Nephron progenitor cell (in vitro differentiated cells): ENCODE data around the gene BRD8.

Experiments
- DNase-seq: peaks from one replicate; pipeline ENCODE4 v3.0.0; 2021
- H3K27ac Mint-ChIP-seq: 2 replicates; pipeline ENCODE4 v1.8.0; 2021; ENCODE audit warnings: mild to moderate bottlenecking, moderate library complexity, mixed read lengths
- H3K27me3 Mint-ChIP-seq: 2 replicates; pipeline ENCODE4 v1.8.0; 2021; ENCODE audit warnings: mild to moderate bottlenecking, low read depth, mixed read lengths; ENCODE audit not compliant: poor library complexity
- H3K36me3 Mint-ChIP-seq: 2 replicates; pipeline ENCODE4 v1.8.0; 2021; ENCODE audit warnings: low read depth, mixed read lengths
- H3K4me1 Mint-ChIP-seq: 2 replicates; pipeline ENCODE4 v1.8.0; 2021; ENCODE audit warnings: mixed read lengths
- H3K4me3 Mint-ChIP-seq: 2 replicates; pipeline ENCODE4 v1.8.0; 2021; ENCODE audit warnings: mild to moderate bottlenecking, moderate library complexity, mixed read lengths
- H3K9me3 Mint-ChIP-seq: 2 replicates; pipeline ENCODE4 v1.8.0; 2021; ENCODE audit warnings: mild to moderate bottlenecking, moderate library complexity, mixed read lengths
- TF ChIP-seq, protein P1 (sequence below): fragments of 200-600 bp; sonication (generic); IDR thresholded peaks from 2 replicates; pipeline ENCODE4 v1.5.0; 2021; ENCODE audit warnings: antibody characterized with exemption

BRD8 gene

GRCh38 chr5:138111937-138112336 is 66.5 kb downstream of the BRD8 start:
- Mint-ChIP-seq H3K27ac (peak overlapping the region; percentile 57), H3K9me3 (peaks cover 9% of the 10 kb centered on the region), H3K4me3 (no peak overlapping the region), H3K36me3 (peaks cover 13% of the 10 kb centered on the region), H3K27me3 (no peaks in the 10 kb centered on the region), H3K4me1 (peaks cover 34% of the 10 kb centered on the region)
- TF ChIP-seq, protein P1, sequence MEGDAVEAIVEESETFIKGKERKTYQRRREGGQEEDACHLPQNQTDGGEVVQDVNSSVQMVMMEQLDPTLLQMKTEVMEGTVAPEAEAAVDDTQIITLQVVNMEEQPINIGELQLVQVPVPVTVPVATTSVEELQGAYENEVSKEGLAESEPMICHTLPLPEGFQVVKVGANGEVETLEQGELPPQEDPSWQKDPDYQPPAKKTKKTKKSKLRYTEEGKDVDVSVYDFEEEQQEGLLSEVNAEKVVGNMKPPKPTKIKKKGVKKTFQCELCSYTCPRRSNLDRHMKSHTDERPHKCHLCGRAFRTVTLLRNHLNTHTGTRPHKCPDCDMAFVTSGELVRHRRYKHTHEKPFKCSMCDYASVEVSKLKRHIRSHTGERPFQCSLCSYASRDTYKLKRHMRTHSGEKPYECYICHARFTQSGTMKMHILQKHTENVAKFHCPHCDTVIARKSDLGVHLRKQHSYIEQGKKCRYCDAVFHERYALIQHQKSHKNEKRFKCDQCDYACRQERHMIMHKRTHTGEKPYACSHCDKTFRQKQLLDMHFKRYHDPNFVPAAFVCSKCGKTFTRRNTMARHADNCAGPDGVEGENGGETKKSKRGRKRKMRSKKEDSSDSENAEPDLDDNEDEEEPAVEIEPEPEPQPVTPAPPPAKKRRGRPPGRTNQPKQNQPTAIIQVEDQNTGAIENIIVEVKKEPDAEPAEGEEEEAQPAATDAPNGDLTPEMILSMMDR, result no peak
- no peak for DNase-seq

- no peaks in the 10 kb centered on the region for H3K27me3 Mint-ChIP-seq
- no peak for DNase-seq
- peaks cover 2% of the 10 kb centered on the region for H3K9me3 Mint-ChIP-seq
- H3K4me1 Mint-ChIP-seq, result peaks cover 34% of the 10 kb centered on the region
- TF ChIP-seq, protein P1, result no peak
- peaks cover 5% of the 10 kb centered on the region for H3K36me3 Mint-ChIP-seq
- H3K27ac Mint-ChIP-seq, result peak overlapping the region; percentile 57
- H3K4me3 Mint-ChIP-seq, result no peak overlapping the region
These were observed 67.2 kb downstream of the BRD8 start for GRCh38 chr5:138111181-138111580.

- TF ChIP-seq, protein P1, result no peak
- Mint-ChIP-seq H3K27ac (no peak overlapping the region), H3K9me3 (no peaks in the 10 kb centered on the region), H3K4me1 (peaks cover 34% of the 10 kb centered on the region), H3K27me3 (no peaks in the 10 kb centered on the region), H3K36me3 (no peaks in the 10 kb centered on the region), H3K4me3 (no peak overlapping the region)
- DNase-seq, result peak; percentile 31
These were observed 68.0 kb downstream of the BRD8 start for GRCh38 chr5:138110266-138110963.

DNA sequence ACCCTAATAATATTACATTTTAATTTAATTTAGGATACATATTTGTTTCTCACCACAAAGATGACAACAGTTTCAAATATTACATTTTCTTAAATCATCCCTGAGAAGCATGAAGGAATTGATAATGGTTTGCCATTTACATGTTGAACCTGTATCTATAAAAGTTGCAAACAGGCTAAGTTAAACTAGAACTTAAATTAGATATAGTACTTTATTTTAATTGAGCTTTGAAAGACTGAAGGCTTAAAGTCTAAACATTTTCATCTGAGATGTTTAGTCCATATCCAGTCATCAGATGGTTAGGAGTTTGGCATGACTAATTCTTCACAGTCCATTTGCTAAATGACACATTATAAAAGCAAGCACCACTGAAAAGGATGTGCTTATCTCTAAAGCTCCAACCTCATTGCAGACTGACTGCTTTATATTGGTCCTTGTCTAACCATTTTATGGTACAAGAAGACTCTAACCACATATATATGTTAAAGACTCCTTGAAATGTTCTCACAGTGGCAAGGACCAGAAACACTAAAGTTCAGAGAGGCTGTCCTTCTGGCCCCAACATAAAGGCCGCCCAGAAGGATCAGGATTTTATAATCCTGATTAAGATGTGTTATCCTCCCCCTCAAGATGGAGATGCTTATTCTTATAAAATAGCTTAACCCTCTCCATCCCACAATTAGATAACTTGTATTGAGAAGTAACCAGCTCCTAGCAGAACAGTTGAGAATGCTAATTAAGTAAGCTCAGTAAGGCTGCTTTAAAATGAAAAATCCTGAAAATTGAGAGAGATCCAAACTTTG is 68.8 kb downstream of the BRD8 start:
- Mint-ChIP-seq H3K36me3 (no peaks in the 10 kb centered on the region), H3K27ac (no peak overlapping the region), H3K27me3 (no peaks in the 10 kb centered on the region), H3K4me3 (no peak overlapping the region), H3K4me1 (peaks cover 34% of the 10 kb centered on the region), H3K9me3 (no peaks in the 10 kb centered on the region)
- no peak for DNase-seq
- TF ChIP-seq, protein P1, result no peak

- Mint-ChIP-seq H3K9me3 (no peaks in the 10 kb centered on the region), H3K4me3 (no peak overlapping the region), H3K27me3 (no peaks in the 10 kb centered on the region), H3K27ac (no peak overlapping the region), H3K36me3 (no peaks in the 10 kb centered on the region), H3K4me1 (peaks cover 46% of the 10 kb centered on the region)
- TF ChIP-seq, protein P1, result no peak
- DNase-seq, result no peak
These were observed 71.2 kb downstream of the BRD8 start for GRCh38 chr5:138107213-138107612.
